A549 (cell line): ENCODE data around the gene ZCCHC24.

Experiments used
- KDM5A ChIP-seq: fragments of 200-600 bp; sonication (generic); IDR thresholded peaks from 2 replicates; pipeline ENCODE4 v1.6.1; 2016; ENCODE audit warnings: antibody characterized with exemption, mild to moderate bottlenecking
- POLR2A ChIP-seq: IDR thresholded peaks from 2 replicates; pipeline ENCODE4 v1.6.1; 2012; ENCODE audit warnings: mild to moderate bottlenecking, low read length
- RAD21 ChIP-seq, 2 experiments: fragments of >200 bp in 1 of 2; sonication (Bioruptor Twin) in 1 of 2; formaldehyde crosslinking in 1 of 2; IDR thresholded peaks in 1 of 2; conservative IDR thresholded peaks in 1 of 2; 2 replicates in 1 of 2; 3 replicates in 1 of 2; pipeline ENCODE4 v1.6.1; 2012 to 2018; ENCODE audit warnings: inconsistent platforms in 1 of 2
- REST ChIP-seq: fragments of 200-600 bp; sonication (generic); IDR thresholded peaks from 2 replicates; pipeline ENCODE4 v1.6.1; 2016; ENCODE audit warnings: antibody characterized with exemption, mild to moderate bottlenecking, moderate library complexity
- TF ChIP-seq, protein P1 (sequence below): fragments of >200 bp; sonication (Bioruptor Twin); formaldehyde crosslinking; IDR thresholded peaks from 3 replicates; pipeline ENCODE4 v1.5.1; 2016

DNA sequence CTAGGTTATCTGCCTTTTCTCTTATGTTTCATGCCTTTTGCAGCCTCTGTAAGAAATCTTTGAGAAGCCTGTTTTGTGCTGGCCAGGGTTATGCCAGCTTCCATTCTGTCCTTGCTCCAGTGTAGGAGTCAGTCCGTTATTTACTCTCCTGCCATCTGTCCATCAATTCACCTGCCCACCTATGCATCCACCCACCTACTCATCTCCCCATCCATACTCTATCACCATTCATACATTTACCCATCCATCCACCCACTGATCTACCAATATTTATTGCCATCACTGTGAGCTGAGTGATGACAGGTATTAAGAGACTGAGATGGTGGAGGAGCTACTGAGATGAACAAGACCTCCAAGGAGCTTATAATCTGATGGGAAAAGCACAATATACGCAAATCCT, 110.9 kb downstream of the ZCCHC24 start:
- TF ChIP-seq, protein P1, sequence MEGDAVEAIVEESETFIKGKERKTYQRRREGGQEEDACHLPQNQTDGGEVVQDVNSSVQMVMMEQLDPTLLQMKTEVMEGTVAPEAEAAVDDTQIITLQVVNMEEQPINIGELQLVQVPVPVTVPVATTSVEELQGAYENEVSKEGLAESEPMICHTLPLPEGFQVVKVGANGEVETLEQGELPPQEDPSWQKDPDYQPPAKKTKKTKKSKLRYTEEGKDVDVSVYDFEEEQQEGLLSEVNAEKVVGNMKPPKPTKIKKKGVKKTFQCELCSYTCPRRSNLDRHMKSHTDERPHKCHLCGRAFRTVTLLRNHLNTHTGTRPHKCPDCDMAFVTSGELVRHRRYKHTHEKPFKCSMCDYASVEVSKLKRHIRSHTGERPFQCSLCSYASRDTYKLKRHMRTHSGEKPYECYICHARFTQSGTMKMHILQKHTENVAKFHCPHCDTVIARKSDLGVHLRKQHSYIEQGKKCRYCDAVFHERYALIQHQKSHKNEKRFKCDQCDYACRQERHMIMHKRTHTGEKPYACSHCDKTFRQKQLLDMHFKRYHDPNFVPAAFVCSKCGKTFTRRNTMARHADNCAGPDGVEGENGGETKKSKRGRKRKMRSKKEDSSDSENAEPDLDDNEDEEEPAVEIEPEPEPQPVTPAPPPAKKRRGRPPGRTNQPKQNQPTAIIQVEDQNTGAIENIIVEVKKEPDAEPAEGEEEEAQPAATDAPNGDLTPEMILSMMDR: no peak
- TF ChIP-seq KDM5A: no peak
- no peak for TF ChIP-seq RAD21 (conservative IDR thresholded peaks at IDR 0.05 in 1 of 2, IDR thresholded peaks at IDR 0.05 in 1 of 2)
- TF ChIP-seq REST: no peak
- no peak for TF ChIP-seq POLR2A
